PC-9 (cell line): ENCODE measurements around the gene YPEL1.

ENCODE experiments used
- CTCF ChIP-seq: fragments of 200-600 bp; sonication (generic); conservative IDR thresholded peaks from 2 replicates; pipeline ENCODE4 v1.6.1; 2017; ENCODE audit warnings: mixed run types, antibody characterized with exemption, mild to moderate bottlenecking, moderate library complexity
- EZH2 ChIP-seq: fragments of 200-600 bp; sonication (generic); IDR thresholded peaks from 2 replicates; pipeline ENCODE4 v1.8.0; 2017; ENCODE audit warnings: antibody characterized with exemption, low read depth

- TF ChIP-seq EZH2, result no peak
- TF ChIP-seq CTCF, result no peak
Measured at GRCh38 chr22:21691816-21692215, 43.8 kb downstream of the YPEL1 start.
